GM18507 (cell line): ENCODE results near the gene CTRB1.

ENCODE experiments used
- DNase-seq: peaks from one replicate; pipeline ENCODE4 v3.0.0; 2011; ENCODE audit warnings: low read depth; ENCODE audit not compliant: insufficient read length; ENCODE audit errors: extremely low spot score
- FAIRE-seq: peaks from 2 replicates; lab custom pipeline; 2011; peaks lifted over from hg19 to GRCh38; lab: Jason Lieb, UNC

Gene CTRB1

DNA sequence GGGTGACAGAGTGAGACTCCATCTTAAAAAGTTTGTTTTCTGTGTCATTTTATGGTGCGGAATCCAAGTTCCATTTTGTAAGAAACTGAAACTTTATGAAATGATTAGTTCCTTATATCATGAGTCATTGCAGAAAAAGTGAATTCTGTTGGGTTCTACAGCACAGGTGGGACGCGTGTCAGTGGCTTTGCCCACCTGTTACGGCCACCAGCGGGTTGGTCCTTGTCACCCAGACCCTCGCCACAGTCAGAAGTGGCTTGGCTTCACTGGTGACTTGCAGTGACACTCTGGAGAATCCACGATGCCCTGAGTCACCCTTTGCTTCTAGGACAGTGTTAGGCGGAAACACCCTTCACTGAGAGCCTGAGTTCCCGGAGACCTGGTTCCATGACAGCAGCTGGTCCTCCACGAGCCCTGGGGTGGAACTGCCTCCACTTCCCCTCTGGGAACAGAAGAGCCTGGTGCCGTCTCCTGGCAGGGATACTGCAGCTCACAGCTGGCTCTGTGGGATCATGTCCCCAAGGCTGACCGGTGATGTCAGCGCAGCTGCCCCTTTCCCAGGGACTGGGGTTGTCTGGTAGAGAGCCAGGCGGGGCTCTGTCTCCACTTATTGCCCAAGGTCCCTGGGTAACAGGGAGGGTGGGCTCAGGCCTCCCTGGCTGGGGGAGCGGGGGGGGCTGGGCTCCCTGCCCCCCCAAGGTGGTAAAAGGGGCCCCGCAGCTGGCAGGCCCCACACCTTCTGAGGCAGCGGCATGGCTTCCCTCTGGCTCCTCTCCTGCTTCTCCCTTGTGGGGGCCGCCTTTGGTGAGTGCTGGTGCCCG lies at the start of gene CTRB1:
Gene CTRB1, plus strand, starts transcription at position 733 of the 821 bp plus-strand sequence. Its CDS starts 20 bp downstream, at position 753.
- DNase-seq (peak; percentile 40), FAIRE-seq (peak; percentile 78)

DNA sequence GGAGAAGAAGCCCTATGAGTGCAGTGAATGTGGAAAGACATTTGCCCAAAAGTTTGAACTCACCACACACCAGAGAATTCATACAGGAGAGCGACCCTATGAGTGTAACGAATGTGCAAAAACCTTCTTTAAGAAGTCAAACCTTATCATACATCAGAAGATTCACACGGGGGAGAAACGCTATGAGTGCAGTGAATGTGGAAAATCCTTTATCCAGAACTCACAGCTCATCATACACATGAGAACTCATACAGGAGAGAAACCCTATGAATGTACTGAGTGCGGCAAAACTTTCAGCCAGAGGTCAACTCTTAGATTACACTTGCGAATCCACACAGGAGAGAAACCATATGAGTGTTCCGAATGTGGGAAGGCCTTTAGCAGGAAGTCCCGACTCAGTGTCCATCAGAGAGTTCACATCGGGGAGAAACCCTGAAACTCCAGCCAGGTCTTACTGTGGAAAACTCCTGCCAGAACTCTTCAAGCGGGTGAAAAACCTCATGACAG lies 48.8 kb upstream of the CTRB1 start:
- FAIRE-seq = no peak
- DNase-seq = no peak

DNA sequence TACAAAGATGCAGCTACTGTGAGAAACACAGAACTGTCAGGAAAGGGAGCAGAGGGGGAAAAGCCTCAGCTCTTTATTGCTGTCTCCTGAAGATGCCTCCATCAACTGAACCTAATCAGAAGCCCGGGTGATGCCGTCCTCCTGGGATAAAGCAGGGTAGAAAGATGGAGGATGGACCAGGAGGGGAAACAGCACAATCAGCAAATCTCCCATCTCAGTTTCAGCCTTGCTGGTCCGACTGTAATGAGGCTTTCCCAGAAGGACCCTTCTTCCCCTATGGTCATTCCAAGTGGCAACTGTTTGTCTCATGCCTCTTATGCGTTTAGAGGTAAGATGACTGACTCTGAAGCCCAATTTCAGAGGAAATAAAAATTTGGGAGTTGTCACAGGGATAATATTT lies 46.2 kb upstream of the CTRB1 start:
- FAIRE-seq = no peak

DNA sequence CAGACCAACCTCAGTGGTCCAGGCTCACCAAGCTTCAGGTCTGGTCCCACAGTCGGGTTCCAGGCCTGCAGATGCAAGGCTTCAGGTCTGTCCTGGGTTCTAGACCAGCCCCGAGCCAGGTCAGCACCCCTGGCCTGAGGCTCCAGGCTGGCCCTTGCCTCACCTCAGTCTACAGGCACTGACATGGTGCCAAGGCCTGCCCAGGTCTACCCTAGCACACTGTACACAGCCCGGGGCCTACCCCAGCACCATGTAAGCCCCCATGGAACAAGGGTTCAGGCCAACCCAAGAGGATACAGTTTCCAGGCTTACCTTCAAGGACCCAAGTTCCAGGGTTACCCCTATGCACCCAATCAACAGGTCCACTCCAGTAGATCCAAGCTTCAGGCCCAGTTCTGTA lies 43.7 kb upstream of the CTRB1 start:
- DNase-seq (no peak), FAIRE-seq (no peak)

More for the DNA sequence above, 46.2 kb upstream of the CTRB1 start:
- DNase-seq = no peak

DNA sequence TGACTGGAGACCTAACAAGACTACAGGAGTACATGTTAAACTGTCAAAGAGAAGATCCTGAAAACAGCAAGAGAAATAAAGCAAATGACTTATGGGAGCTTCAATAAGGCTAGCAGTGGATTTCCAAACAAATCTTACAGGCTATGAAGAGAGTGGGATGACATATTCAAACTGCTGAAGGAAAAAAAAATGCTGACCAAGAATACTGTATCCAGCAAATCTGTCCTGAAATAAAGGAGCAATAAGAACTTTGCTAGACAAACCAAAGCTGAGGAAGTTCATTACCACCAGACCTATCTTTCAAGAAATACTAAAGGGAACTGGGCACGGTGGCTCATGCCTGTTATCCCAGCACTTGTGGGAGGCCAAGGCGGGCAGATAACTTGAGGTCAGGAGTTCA lies 41.9 kb upstream of the CTRB1 start:
- no peak for FAIRE-seq

DNA sequence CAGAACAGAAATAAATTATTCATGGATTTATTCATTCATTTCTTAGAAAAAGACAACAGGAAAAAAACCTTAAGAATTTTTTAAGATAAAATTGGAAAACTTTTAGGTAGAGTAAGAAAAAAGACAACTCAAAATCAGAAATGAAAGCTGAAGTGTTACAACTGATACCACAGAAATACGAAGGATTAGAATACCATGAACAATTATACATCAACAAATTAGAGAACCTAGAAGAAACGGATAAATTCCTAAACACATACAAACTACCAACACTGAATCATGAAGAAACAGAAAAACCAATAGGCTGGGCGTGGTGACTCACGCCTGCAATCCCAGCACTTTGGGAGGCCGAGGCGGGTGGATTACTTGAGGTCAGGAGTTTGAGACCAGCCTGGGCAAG lies 39.6 kb upstream of the CTRB1 start:
- DNase-seq (no peak), FAIRE-seq (peak; percentile 26)

More for the DNA sequence above, 41.9 kb upstream of the CTRB1 start:
- DNase-seq = no peak

DNA sequence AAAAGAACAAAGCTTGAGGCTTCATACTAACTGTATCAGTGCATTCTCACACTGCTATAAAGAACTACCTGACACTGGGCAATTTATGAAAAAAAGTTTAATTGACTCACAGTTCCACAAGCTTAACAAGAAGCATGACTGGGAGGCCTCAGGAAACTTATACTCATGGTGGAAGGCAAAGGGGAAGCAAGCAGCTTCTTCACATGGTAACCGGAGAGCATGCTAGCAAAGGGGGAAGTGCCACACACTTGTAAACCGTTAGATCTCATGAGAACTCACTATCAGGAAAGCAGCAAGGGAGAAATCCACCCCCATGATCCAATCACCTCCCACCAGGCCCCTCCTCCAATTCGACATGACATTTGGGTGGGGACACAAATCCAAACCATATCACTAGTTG lies 37.2 kb upstream of the CTRB1 start:
- FAIRE-seq (peak; percentile 56), DNase-seq (no peak)

DNA sequence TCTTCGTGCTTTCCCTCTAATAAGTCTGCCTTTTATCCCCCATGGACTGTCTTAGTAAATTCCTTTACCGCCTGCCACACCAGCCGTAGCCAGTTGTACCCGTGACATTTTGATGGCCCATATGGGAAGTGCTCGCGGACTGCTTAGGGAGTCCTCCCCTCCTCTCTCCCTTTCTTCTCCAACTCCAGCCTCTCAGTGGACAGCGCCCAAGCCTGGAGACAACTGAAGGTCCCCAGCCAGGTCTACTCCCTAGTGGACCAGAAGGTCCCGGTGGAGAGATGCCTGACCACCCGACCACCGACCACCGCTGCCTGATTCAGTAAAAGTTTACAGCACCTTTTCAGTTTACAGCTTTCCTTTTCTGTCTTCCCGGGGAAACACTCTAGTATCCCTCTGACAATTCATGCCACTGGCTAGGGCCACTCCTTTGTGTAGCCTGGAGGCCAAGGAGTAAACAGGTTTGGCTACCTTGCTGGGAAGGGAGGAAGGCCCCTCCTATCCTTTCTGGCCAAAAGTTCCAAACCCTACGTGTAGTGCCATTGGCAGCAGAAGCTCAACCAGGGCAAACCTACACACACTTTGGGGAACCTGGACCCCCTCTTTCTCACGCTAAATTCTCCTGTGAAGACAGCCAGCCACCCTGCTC lies 29.8 kb upstream of the CTRB1 start:
- FAIRE-seq (no peak), DNase-seq (no peak)

DNA sequence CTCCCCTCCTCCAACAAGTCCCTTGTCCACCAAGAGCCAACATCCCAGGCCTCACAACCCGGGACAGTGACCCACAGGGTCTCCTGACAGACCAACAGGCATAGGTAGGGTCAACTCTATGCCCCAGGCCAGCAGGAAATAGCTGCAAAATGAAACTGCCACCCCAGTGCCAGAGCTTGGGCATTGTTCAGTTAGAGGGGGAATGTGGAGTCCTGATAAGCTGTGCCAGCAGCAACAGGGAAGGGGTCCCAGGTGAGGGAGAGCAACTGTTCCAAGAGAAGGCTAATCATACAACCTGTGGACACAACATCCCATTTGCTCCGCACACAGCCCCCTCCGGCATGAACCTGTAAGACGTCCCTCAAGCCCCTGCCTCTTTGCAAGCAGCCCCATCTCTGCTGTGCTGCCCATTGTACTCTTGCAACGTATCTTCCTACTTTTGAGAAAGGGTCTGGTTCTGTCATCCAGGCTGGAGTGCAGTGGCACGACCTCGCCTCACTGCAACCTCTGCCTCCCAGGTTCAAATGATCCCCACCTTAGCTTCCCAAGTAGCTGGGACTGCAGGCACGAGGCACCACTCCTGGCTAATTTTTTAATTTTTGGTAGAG lies 29.0 kb upstream of the CTRB1 start:
- FAIRE-seq (no peak), DNase-seq (no peak)

DNA sequence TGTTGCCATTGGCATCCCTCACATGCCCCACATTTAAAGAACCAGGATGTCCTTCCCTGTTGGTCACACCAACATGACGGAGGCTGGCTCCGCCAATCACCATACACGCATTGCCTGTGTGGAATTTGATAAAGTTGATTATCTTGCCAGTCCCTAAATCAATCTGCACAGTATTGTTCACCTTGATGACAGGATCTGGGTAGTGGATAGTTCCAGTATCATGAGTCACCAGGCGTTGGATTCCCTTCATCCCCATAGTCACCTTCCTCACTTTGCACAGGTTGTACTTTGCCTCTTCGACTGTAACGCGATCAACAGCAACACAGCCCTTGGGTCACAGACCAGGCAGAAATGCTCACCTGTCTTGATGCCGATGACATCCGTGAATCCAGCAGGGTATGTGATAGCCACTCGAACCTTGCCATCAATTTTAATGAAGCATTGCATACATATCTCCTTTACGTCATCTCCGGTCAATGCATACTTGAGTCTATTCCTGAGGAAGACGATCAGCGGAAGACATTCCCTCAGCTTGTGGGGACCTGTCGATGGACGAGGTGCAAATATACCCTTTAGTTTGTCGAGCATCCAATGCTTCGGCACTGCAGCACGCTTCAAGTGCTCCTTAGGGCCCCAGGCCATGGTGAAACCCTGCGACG lies 26.1 kb upstream of the CTRB1 start:
- DNase-seq = no peak
- FAIRE-seq = no peak

DNA sequence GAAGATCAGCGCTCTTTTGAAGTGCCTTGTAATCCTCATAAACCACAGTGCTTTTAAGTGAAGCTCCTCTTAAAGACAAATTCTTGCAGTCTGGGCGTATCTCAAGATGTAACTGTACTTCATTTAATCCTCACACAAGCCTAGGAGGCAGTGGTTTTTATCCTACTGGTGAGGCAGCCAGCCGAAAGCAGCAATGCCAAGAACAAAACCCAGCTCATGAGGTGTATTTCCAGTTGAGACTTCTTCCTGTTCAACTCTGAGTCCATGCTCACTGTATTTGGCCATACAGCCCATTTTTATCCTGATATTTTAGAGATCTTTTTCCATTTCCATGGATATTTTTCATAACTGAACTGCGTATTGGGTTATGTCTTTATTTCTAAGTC lies 25.5 kb upstream of the CTRB1 start:
- no peak for DNase-seq
- FAIRE-seq = no peak

DNA sequence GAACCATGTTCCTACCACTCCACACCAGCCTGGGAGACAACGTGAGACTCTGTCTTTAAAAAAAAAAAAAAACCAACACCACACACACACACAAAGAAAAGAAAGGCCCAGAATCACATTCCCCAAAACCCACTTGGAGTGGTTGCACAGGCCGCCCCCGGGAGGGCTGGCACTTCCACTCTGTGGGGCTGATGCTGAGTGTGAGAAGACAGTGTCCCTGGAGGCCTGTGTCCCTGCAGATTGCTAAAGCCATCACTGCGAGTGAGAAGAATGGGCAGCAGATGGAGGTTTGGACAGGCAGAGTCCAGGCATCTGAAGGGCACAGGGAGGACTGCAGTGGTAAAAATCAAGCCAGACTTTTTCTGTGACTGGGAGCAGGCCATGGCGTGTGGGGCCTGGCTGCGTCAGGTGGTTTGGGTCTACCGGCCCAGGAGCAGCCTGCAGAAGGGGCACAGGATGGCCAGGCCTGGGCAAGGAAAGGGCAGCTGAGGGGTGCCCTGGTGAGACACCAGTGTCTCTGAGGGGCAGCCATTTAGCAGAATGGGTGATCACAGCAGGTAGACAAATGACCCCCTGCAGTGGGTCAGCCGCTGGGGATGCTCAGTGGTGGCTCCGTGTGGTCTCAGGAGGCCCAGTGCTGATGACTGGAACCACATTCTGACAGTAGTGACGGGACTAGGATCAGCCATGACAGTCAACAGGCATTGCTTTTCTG lies 24.9 kb upstream of the CTRB1 start:
- DNase-seq (no peak), FAIRE-seq (no peak)

DNA sequence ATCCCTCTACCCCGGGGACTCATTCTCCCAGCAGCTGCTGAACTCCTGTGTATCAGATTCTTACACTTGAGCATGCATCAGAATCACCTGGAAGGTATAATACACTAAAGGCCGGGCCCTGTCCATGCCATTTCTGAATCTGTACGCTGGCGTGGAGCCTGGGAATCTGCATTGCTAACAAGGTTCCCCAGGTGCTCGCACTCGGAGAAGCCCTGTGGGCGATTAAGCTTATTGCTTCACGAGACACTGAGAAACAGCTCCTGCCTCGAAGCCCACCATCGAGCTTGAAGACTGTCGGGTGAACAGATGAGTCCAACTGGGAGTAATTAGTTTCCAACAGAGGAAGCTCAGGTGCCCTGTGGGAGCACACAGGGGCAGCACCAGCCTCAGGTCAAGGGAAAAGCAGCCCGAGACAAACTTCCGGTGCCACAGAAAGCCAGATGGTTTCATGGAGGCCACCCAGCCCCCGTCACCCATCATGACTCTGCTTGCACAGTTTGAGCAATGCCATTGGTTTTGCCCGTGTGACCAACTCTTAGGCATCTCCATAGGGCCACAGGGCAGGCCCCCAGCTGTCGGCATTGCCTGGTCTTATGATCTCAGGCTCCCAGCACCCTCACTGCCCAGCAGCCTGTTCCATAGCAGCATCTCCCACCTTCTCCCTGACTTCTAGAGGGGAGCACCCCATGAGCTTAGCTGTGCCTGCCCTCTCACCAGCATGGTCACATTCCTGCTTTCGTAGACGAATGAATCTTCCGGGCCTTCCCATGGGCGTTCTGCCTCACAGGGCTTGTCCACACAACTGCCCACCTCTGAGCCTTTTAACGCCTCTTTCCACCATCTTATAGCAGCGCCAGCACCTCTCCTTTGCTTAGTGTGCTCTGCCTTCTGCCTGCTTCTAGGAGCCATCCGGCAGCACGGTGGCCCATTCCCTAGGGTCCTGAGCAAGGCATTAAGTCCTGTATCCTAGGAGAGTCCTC lies 22.7 kb upstream of the CTRB1 start:
- FAIRE-seq (no peak), DNase-seq (no peak)

DNA sequence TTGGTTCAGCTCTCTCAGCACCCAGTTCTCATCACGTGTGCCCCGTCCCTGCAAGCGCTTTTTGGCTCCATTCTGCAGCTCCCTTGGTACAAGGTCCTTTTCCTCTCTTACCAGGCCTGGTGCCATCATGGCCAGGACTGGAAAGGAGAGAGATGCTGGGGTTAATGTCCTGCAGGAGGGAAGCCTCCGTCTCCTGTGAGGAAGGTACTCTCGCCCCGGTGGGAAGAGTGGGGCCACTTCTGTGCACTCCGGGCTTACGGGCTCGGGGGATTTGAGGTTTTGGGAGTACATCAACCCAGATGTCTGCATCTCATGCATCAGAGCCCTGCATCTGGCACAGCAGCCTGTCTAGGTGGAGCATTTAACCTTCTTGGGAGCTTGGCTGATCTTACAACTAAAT lies 22.0 kb upstream of the CTRB1 start:
- no peak for FAIRE-seq
- DNase-seq = no peak

DNA sequence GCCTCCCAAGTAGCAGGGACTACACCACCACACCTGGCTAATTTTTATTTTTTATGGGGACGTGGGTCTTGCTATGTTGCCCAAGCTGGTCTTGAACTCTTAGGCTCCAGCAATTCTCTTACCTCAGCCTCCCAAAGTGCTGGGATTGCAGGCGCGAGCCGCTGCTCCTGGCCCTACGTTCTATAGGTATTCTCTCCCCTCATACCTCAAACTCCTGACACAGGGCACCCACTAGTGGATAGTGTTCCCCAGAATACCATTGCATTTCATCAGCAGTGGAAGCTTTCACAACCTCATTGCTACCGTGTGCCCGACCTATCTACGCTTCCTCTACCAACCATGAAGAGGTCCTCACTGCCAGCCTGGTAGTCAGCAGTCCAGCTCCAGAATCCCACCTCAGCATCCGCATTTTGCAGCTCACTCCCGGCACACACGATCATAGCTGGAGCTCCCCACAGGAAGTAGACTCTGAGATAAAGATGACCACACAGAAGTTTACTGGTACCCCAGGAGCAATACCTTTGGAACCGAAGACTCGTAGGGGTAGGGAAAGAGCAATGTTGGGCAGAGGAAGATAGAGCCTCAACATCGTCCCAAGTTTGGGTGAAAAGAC lies 21.2 kb upstream of the CTRB1 start:
- DNase-seq (no peak), FAIRE-seq (no peak)

DNA sequence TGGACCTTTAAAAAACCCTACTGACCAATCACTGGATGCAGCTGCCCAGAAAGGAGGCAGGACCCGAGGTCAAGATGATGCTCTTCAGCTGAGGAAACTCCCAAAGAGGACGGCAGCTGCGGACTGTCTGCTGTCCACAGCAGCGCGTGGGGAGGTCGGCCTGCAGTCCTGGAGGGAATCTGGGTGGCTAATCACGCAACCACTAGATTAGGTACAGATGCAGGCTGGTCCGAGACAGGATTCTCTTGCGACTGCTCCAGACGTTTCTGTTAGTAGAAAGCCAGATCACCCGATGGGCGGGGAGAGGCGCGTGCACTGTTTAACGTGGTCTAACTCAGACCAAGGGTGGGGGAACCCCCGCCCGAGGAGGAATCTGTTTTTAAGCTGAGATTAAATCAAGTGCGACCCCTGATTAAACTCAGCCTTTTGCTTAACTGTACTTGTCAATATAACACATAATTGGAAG lies 20.6 kb upstream of the CTRB1 start:
- no peak for FAIRE-seq
- DNase-seq = no peak

DNA sequence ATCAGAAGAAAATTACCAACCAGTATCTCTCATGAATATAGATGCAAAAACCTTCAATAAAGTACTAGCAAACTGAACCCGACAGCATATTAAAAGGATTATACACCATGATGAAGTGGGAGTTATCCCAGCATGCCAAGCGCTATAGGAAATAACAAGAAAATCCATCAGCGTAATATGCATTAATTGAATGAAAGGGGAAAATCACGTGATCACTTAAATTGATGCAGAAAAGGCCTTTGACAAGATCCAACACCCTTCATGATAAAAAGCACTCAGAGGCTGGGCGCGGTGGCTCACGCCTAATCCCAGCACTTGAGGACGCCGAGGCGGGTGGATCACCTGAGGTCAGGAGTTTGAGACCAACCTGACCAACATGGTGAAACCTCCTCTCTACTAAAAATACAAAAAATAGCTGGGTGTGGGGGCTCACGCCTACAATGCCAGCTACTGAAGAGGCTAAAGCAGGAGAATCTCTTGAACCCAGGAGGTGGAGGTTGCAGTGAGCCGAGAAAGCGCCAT lies 16.7 kb upstream of the CTRB1 start:
- no peak for FAIRE-seq
- DNase-seq = no peak

DNA sequence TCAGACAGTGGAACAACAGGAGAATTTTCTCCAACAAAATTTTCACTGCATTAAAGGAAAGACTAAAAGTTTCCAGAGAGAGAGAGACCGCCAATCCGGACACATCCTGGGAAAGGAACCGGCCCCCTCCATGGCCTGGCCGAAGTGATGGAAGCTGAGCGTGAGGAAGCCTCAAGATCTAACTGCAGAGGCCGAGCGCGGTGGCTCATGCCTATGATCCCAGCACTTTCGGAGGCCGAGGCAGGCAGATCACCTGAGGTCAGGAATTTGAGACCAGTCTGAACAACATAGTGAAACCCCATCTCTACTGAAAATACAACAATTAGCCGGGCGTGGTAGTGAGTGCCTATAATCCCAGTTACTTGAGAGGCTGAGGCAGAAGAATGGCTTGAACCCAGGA lies 15.7 kb upstream of the CTRB1 start:
- FAIRE-seq (no peak), DNase-seq (no peak)
